Retina (tissue), 1 donor: ENCODE measurements around the gene OR5K1.

Experiments
- DNase-seq: peaks from one replicate; pipeline ENCODE4 v3.0.0-alpha.2; 2016

Gene OR5K1

DNA sequence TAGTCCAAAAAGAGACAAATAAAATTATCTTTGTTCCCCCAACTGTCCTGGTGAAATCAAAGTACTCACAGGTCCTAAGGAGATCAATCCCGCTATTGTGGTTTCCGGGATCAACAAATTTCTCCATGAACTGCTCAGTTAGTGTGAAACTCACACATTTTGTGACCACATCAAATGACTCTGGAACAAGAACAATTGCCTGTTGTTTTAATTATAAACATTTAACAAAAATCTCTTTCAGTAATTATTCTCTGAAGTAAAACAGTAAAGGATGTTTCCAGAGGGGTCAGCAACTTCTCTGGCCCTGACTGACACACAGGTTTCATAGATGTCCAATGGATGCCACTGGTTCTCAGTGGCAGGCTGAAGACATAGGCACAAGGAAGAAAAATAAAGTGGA lies 55.8 kb downstream of the OR5K1 start:
- DNase-seq: no peak

DNA sequence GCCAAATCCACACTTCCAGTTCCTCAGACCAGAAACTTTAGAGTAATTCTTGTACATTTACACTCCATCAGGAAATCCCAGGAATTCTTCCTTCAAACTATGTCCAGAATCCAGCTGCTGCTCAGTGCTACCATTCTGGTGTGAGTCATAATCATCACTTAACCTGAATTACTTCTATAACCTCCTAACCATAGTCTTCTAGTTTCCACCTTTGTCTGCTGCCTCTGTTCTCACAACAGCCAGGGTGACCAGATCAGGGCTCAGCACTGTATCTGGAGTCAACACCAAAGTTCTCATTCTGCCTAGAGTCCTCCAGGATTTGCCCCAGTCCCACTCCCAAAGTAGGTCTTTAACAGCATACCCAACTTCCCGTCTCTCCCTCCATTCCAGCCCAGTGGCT lies 56.4 kb downstream of the OR5K1 start:
- DNase-seq: no peak

DNA sequence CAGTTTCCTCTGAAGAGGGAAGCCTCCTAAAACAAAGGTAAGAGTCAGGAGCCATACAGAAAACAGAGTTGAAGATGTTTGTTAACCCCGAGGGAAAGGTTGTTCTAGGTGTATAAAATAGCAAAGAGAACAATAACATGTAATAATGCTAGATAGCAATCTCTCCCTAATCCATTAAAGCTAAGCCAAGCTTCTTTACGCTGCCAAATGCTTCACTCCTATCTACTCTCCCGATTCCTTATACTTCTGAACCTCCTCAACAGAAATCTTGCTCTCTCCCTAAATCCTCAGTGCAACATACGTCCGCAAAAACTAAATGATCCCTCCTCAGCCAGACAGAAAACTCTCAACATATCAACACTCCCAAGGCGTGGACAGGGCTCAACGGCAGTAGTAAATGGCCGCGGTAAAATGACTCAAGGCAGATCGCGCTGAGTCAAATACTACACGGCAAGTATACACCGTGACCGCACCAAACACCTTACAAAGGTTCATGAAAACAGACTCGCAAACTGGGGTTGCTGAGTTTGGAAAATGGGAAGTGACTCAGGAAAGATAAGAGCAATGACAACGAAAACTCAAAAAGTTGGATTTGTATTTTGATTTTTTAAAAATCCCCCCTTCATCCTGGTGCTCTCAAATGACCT lies 59.0 kb downstream of the OR5K1 start:
- no peak for DNase-seq
